GM23248 (cell line): ENCODE results near the gene PHOX2A. TPM values are rescaled to one million over a fixed set of nuclear protein-coding genes. Genes with fewer than 3 reads are reported as not detected.

Experiments used
- DNase-seq: peaks from one replicate; pipeline ENCODE4 v3.0.0-alpha.2; 2015
- H2AFZ ChIP-seq: fragments of 200-600 bp; sonication (generic); 2 replicates; pipeline ENCODE4 v1.6.1; 2016; ENCODE audit warnings: antibody characterized with exemption
- H3F3A ChIP-seq: fragments of 200-600 bp; sonication (generic); 2 replicates; pipeline ENCODE4 v1.6.1; 2016; ENCODE audit warnings: mild to moderate bottlenecking, antibody characterized with exemption, mixed run types; ENCODE audit not compliant: insufficient read depth
- H3K27ac ChIP-seq: fragments of 200-600 bp; sonication (generic); 2 replicates; pipeline ENCODE4 v1.5.1; 2016; ENCODE audit warnings: mild to moderate bottlenecking
- H3K27me3 ChIP-seq: fragments of 200-600 bp; sonication (generic); replicated peaks from 2 replicates; pipeline ENCODE4 v1.6.1; 2016; ENCODE audit warnings: mild to moderate bottlenecking; ENCODE audit not compliant: insufficient read depth
- H3K36me3 ChIP-seq: fragments of 200-600 bp; sonication (generic); 2 replicates; pipeline ENCODE4 v1.6.1; 2016; ENCODE audit warnings: low read depth, mild to moderate bottlenecking
- H3K4me1 ChIP-seq: fragments of 200-600 bp; sonication (generic); 2 replicates; pipeline ENCODE4 v1.6.1; 2016; ENCODE audit warnings: mild to moderate bottlenecking; ENCODE audit not compliant: insufficient read depth
- H3K4me2 ChIP-seq: fragments of 200-600 bp; sonication (generic); one replicate; pipeline ENCODE4 v1.6.1; 2016; ENCODE audit warnings: mild to moderate bottlenecking; ENCODE audit not compliant: unreplicated experiment
- H3K4me3 ChIP-seq: fragments of 200-600 bp; sonication (generic); 2 replicates; pipeline ENCODE4 v1.5.1; 2016; ENCODE audit warnings: mild to moderate bottlenecking
- H3K79me2 ChIP-seq: fragments of 200-600 bp; sonication (generic); 2 replicates; pipeline ENCODE4 v1.6.1; 2016; ENCODE audit warnings: mild to moderate bottlenecking; ENCODE audit not compliant: insufficient read depth
- H3K9ac ChIP-seq: fragments of 200-600 bp; sonication (generic); 2 replicates; pipeline ENCODE4 v1.6.1; 2016; ENCODE audit warnings: mild to moderate bottlenecking
- H3K9me2 ChIP-seq: fragments of 200-600 bp; sonication (generic); 2 replicates; pipeline ENCODE4 v1.6.1; 2016; ENCODE audit warnings: mixed run types, mild to moderate bottlenecking, moderate library complexity; ENCODE audit not compliant: insufficient read depth
- H3K9me3 ChIP-seq: fragments of 200-600 bp; sonication (generic); one replicate; pipeline ENCODE4 v1.6.1; 2017; ENCODE audit warnings: low read depth
- H4K20me1 ChIP-seq: fragments of 200-600 bp; sonication (generic); 2 replicates; pipeline ENCODE4 v1.6.0; 2016; ENCODE audit not compliant: insufficient read depth
- EZH2 ChIP-seq: fragments of 200-600 bp; sonication (generic); IDR thresholded peaks from 2 replicates; pipeline ENCODE4 v1.6.1; 2018; ENCODE audit warnings: antibody characterized with exemption, mild to moderate bottlenecking; ENCODE audit not compliant: insufficient read depth, poor library complexity, severe bottlenecking
- EZH2phosphoT487 ChIP-seq: fragments of 200-600 bp; sonication (generic); IDR thresholded peaks from 2 replicates; pipeline ENCODE4 v1.6.1; 2018; ENCODE audit warnings: antibody characterized with exemption, moderate library complexity, mild to moderate bottlenecking, low read depth; ENCODE audit not compliant: insufficient read depth
- WGBS, 2 experiments: methylation state at CpG; one replicate each; pipeline ENCODE4 v1.1.6; 2015 to 2017; ENCODE audit warnings: low lambda C conversion rate in 2 of 2, low coverage in 1 of 2; ENCODE audit errors: missing lambda C conversion rate in 2 of 2; 5-methylcytosine and 5-hydroxymethylcytosine counted together
- in situ Hi-C: fragments of 300-500 bp; cut with MboI; formaldehyde crosslinking; loops from 2 replicates; pipeline ENCODE4 v1.15.0; 2020
- polyA plus RNA-seq: library from polyadenylated mRNA; unstranded; fragments of >200 nt; fragmentation: Nextera tagmentation; extraction: Ambion mirVana; gene quantifications from 2 replicates; pipeline ENCODE4 v1.2.1, GENCODE V29; 2016
- total RNA-seq: library from RNA; depleted of rRNA; stranded (reverse); fragments of >200 nt; shearing (Covaris generic); gene quantifications from 2 replicates; pipeline ENCODE4 v1.2.3, GENCODE V29; 2014

Gene PHOX2A
- total and polyA plus RNA-seq, 2 experiments from 2014 or later: not detected

DNA sequence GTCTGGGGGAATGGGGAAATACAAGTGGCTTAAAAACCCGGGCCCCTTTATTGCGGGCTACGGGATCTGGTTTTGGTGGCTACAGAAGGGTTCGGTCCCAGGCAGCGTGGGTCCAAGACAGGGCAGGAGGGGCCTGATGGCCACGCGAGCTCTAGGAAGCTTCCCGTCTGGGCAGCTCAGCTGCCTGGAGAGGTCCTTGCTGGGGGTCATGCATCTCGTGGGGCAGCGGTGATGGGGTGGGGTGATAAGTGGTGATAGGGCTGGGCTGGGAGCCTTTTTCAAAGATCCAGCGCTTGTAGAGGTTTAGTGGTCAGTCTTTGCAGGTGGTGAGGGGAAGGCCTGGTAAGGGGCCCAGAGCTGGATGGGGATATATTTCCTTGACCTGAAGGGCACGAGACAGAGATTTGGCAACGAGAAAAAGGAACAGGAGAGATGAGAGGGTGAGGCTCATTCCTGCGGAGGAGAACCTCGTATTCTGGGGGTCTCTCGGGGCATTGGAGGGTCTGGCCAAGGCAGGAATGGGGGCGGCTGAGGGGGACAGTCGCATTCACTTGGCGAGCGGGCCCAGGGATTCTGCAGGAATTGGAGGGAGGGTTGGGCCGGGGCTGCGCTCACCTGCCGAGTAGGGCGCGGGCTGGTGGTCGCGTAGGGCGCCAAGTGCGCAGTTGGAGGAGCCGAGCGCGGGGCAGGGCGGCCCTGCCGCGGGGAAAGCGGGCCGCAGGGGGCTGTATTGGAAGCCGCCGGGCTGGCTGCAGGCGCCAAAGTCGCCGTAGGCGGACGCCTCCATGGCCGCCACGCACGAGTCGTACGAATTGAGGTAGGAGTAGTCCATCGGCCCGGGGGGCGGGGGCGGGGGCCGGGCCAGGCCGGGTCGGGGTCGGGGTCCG lies 560 bp downstream of the PHOX2A start:
- no peak overlapping the region for H3K4me2 ChIP-seq
- H3K79me2 ChIP-seq: no peaks in the 10 kb centered on the region
- H3K9ac ChIP-seq: no peak overlapping the region
- 31 to 44% methylated on average over 35 to 50 of the region's 58 CpGs for WGBS, 2 experiments
- in situ Hi-C loops: no loop called here
- no peaks in the 10 kb centered on the region for H3K9me3 ChIP-seq
- H3K4me1 ChIP-seq: no peaks in the 10 kb centered on the region
- peaks cover 3% of the 10 kb centered on the region; the same call in 1 of the 2 replicates for H3K36me3 ChIP-seq
- no peaks in the 10 kb centered on the region for H4K20me1 ChIP-seq
- DNase-seq: no peak
- H3K27me3 ChIP-seq: peaks cover 52% of the 10 kb centered on the region
- H3K27ac ChIP-seq: no peak overlapping the region
- no peak overlapping the region for H3K4me3 ChIP-seq
- TF ChIP-seq EZH2 (no peak), EZH2phosphoT487 (0 out of 2 replicates have a peak, but pooled peaks have one; percentile 24)
- no peak overlapping the region for H2AFZ ChIP-seq
- H3F3A ChIP-seq: peaks cover 5% of the 10 kb centered on the region; the same call in 1 of the 2 replicates
- no peaks in the 10 kb centered on the region for H3K9me2 ChIP-seq

DNA sequence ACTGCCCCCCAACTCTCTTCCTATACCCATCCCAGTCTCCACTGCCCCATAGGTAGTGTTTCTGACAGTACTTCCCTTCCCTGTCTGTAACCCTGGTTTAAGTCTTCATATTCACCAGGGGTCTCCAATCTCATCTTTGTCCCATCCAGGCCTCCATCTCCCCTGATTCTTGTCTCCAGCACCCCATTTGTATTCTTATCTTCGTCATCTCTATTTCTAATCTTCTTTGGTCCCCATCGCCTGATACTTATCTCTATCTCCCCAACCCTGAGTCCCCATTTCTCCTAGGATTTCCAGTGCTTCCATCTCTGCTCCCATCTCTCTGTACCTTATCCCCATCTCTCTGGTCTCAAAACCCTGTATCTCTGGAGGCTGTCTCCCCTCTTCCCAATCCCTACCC lies 1.8 kb downstream of the PHOX2A start:
- no peak overlapping the region for H3K9ac ChIP-seq
- H2AFZ ChIP-seq: no peak overlapping the region
- no peaks in the 10 kb centered on the region for H3K9me2 ChIP-seq
- 85 to 94% methylated on average over 2 of the region's 2 CpGs for WGBS, 2 experiments
- H3K4me2 ChIP-seq: no peak overlapping the region
- TF ChIP-seq EZH2 (no peak), EZH2phosphoT487 (no peak)
- H4K20me1 ChIP-seq: no peaks in the 10 kb centered on the region
- H3K4me1 ChIP-seq: no peaks in the 10 kb centered on the region
- in situ Hi-C loops: no loop called here
- H3F3A ChIP-seq: peaks cover 8% of the 10 kb centered on the region; the same call in 1 of the 2 replicates
- peaks cover 5% of the 10 kb centered on the region; the same call in 1 of the 2 replicates for H3K36me3 ChIP-seq
- no peak for DNase-seq
- H3K27me3 ChIP-seq: peaks cover 51% of the 10 kb centered on the region
- no peaks in the 10 kb centered on the region for H3K9me3 ChIP-seq
- H3K27ac ChIP-seq: no peak overlapping the region
- H3K79me2 ChIP-seq: no peaks in the 10 kb centered on the region
- no peak overlapping the region for H3K4me3 ChIP-seq

DNA sequence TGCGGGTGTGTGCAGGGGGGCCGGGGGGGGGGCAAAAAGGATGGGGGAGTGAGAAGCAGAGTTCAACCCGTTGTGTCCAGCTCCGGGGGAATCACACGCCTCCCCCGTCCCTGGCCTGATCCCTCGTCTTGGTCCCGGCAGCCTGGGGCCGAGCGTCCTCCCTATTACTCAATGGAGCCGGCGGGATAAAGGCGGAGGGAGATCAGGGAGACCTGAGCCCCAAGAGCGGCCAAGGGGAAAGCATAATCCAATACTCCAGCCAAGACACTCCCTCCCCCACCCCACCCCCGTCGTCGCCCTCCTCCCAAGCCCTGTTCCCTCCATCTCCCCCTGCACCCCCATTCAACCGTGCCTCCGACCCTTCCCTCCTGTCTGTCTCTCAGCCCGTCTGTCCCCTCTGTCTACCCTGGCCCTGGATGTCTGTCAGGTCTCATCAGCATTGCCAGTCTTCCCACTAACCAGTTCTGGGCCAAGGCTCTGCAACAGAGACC lies 2.6 kb downstream of the PHOX2A start:
- Histone ChIP-seq H3K27ac (no peak overlapping the region), H3F3A (peaks cover 15% of the 10 kb centered on the region), H4K20me1 (no peaks in the 10 kb centered on the region), H3K79me2 (no peaks in the 10 kb centered on the region), H3K27me3 (peaks cover 43% of the 10 kb centered on the region), H3K9ac (no peak overlapping the region), H3K9me2 (no peaks in the 10 kb centered on the region), H3K4me2 (no peak overlapping the region), H3K4me1 (no peaks in the 10 kb centered on the region), H3K4me3 (no peak overlapping the region), H3K9me3 (no peaks in the 10 kb centered on the region), H3K36me3 (peaks cover 9% of the 10 kb centered on the region; the same call in 1 of the 2 replicates), H2AFZ (no peak overlapping the region)
- WGBS, 2 experiments: 40 to 86% methylated on average over 1 to 20 of the region's 20 CpGs
- TF ChIP-seq EZH2: no peak
- no peak for TF ChIP-seq EZH2phosphoT487
- in situ Hi-C loops: no loop called here
- DNase-seq: no peak

DNA sequence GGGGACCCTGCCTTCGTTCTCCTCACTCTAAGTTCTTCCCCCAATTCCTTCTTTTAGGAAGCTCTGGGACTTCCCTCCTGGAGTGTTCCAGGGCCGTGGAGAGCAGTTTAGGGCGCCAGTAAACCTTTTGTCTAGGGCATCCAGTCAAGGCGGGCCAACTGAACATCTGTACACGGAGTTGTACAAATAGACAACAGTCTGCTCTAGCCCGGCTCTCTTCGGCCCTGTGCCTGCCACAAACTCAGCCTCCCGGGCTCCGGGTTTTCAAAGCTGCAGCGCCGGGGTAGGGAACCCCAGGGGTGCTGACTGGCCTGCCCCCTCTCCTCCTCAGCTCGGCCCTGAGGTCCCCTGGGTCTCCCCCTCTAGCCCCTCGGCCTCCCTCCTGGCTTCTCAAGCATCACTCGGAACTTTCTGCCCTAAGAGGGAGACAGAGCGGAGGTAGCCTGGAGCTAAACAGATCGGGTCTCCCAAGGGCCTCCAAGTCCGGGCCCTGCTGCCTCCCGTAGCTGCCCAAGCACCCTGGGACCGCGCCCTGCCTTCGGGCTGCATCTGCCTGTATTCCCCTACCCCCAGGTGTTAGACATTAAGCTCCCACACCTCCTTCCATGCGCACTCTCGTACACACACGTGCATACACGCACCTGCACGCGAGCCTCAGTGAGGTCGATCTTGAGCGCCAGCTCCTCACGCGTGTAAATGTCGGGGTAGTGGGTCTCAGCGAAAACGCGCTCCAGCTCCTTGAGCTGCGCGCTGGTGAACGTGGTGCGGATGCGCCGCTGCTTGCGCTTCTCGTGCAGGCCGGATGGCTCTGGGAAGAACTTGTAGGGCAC lies 3.3 kb downstream of the PHOX2A start:
- peak; percentile 38 for DNase-seq
- TF ChIP-seq EZH2phosphoT487: no peak
- no peak for TF ChIP-seq EZH2
- peak overlapping the region; percentile 73 for H3K4me2 ChIP-seq

More for the DNA sequence above, 3.3 kb downstream of the PHOX2A start:
- Histone ChIP-seq H3K9me3 (no peaks in the 10 kb centered on the region), H3K36me3 (peaks cover 9% of the 10 kb centered on the region; the same call in 1 of the 2 replicates), H4K20me1 (no peaks in the 10 kb centered on the region), H3K4me3 (peak overlapping the region; percentile 52), H3F3A (peaks cover 18% of the 10 kb centered on the region), H3K27me3 (peaks cover 37% of the 10 kb centered on the region), H3K4me1 (no peaks in the 10 kb centered on the region), H3K27ac (no peak overlapping the region), H3K79me2 (no peaks in the 10 kb centered on the region), H2AFZ (peak overlapping the region; percentile 44), H3K9me2 (no peaks in the 10 kb centered on the region), H3K9ac (peak overlapping the region; percentile 46)
- in situ Hi-C loops: no loop called here
- 69 to 72% methylated on average over 35 to 44 of the region's 44 CpGs for WGBS, 2 experiments
